Mucosa of descending colon (tissue), 3 donors: ENCODE results near the gene CACNA2D1. TPM values are rescaled to one million over a fixed set of nuclear protein-coding genes. Genes with fewer than 3 reads are reported as not detected.

Source experiments
- ATAC-seq: fragments of 200-7000 bp; cut with Tn5 transposase; one replicate; pipeline ENCODE4 v1.9.1; 2020; ENCODE audit warnings: mild to moderate bottlenecking, moderate library complexity
- DNase-seq, 3 donors: peaks; one replicate each; pipeline ENCODE4 v3.0.0-alpha.2; 2020
- H3K36me3 ChIP-seq: fragments of 200-600 bp; one replicate; pipeline ENCODE4 v1.8.0; 2021; ENCODE audit warnings: low read depth, mild to moderate bottlenecking
- H3K4me1 ChIP-seq: fragments of 200-600 bp; one replicate; pipeline ENCODE4 v1.8.0; 2021; ENCODE audit warnings: low read depth, mild to moderate bottlenecking
- H3K4me3 ChIP-seq: fragments of 200-600 bp; one replicate; pipeline ENCODE4 v1.8.0; 2021; ENCODE audit warnings: mild to moderate bottlenecking
- H3K9me3 ChIP-seq: fragments of 200-600 bp; one replicate; pipeline ENCODE4 v1.8.0; 2021; ENCODE audit warnings: mild to moderate bottlenecking
- intact Hi-C, 2 donors: fragments of 100-400 bp; cut with DNase I in 1 of 2; cut with micrococcal nuclease in 1 of 2; formaldehyde crosslinking; loops; one replicate each; pipeline versions ENCODE4 v1.11.0 to v1.11.1; 2022; cut with DNase I, micrococcal nuclease
- total RNA-seq, 3 donors: library from RNA; stranded (reverse); fragmentation: NEBNext Ultra II Directional in 2 of 3; extraction: Animal tissue kit (Norgen Biotek cat#: 25700) in 2 of 3; gene quantifications; one replicate each; pipeline versions ENCODE4 v1.2.1 to v1.2.4, GENCODE V29; 2021 to 2023
- TF ChIP-seq, protein P1 (sequence below): fragments of 200-600 bp; IDR thresholded peaks from one replicate; pipeline ENCODE4 v1.8.0; 2022; ENCODE audit warnings: antibody characterized with exemption, mild to moderate bottlenecking
- donor health status: DM: no; HTN: no; CAD: no; lungs with moderate emphysema.
- donor health status: DM: no; HTN: no; CAD: no.
- donor health status: DM: no; HTN: yes; CAD: no.

Gene CACNA2D1
- total RNA-seq, 3 donors from 2014 or later, result 3.9 to 44.1 (median 6.9) TPM

GRCh38 chr7:82224529-82224928 is 219.0 kb downstream of the CACNA2D1 start:
- Histone ChIP-seq H3K9me3 (no peaks in the 10 kb centered on the region), H3K4me1 (no peaks in the 10 kb centered on the region), H3K4me3 (no peak overlapping the region), H3K36me3 (no peaks in the 10 kb centered on the region)
- ATAC-seq, result no peak
- intact Hi-C loops, result no loop called here
- TF ChIP-seq, protein P1, sequence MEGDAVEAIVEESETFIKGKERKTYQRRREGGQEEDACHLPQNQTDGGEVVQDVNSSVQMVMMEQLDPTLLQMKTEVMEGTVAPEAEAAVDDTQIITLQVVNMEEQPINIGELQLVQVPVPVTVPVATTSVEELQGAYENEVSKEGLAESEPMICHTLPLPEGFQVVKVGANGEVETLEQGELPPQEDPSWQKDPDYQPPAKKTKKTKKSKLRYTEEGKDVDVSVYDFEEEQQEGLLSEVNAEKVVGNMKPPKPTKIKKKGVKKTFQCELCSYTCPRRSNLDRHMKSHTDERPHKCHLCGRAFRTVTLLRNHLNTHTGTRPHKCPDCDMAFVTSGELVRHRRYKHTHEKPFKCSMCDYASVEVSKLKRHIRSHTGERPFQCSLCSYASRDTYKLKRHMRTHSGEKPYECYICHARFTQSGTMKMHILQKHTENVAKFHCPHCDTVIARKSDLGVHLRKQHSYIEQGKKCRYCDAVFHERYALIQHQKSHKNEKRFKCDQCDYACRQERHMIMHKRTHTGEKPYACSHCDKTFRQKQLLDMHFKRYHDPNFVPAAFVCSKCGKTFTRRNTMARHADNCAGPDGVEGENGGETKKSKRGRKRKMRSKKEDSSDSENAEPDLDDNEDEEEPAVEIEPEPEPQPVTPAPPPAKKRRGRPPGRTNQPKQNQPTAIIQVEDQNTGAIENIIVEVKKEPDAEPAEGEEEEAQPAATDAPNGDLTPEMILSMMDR, result no peak
- DNase-seq, result no peak

- Histone ChIP-seq H3K9me3 (no peaks in the 10 kb centered on the region), H3K4me3 (no peak overlapping the region), H3K36me3 (no peaks in the 10 kb centered on the region), H3K4me1 (no peaks in the 10 kb centered on the region)
- ATAC-seq, result no peak
- DNase-seq, result no peak
- intact Hi-C loops, result no loop called here
- TF ChIP-seq, protein P1, result no peak
These were observed 220.0 kb downstream of the CACNA2D1 start for GRCh38 chr7:82223580-82223979.

DNA sequence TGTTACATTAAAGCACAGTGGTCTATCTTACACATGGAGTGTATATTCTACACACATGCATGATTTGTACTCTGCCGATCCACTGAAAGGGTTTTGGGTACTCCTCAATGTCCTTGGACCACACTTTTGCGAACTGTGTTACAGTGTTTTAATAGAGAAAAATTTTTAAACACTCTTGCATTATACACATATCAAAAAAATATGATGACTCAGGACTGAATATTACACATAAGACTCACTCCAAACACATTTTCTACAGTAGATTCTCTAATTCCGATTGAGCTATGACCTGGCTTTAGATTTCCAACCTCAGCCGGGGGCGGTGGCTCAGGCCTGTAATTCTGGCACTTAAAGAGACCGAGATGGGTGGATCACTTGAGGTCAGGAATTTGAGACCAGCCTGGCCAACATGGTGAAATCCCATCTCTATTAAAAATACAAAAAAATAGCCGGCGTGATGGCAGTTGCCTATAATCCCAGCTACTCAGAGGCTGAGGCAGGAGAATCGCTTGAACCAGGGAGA is 222.4 kb downstream of the CACNA2D1 start:
- no peak for DNase-seq
- TF ChIP-seq, protein P1, result no peak
- Histone ChIP-seq H3K4me3 (no peak overlapping the region), H3K9me3 (no peaks in the 10 kb centered on the region), H3K4me1 (no peaks in the 10 kb centered on the region), H3K36me3 (no peaks in the 10 kb centered on the region)
- intact Hi-C loops, result no loop called here
- ATAC-seq, result no peak

DNA sequence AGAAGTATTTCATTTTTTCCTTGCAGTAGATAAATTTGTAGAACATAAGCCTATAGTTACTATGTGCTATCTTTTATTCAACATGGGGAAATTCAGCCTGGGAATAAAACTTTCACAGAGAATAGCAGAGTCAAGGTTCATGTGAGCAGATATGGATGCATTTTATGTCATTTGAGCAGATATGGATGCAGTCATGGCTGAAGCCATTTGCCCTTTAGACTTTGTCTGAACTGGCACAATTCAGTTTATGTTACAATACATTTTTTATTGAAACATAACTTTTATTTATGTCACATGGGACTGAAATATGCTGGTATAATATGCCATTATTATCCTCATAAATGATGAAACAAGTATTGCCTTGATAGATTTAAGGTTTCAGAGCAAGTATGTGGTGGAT is 231.1 kb downstream of the CACNA2D1 start:
- TF ChIP-seq, protein P1, result no peak
- intact Hi-C loops, result no loop called here
- no peak for ATAC-seq
- H3K9me3 ChIP-seq, result no peaks in the 10 kb centered on the region
- H3K4me1 ChIP-seq, result no peaks in the 10 kb centered on the region
- H3K36me3 ChIP-seq, result no peaks in the 10 kb centered on the region
- H3K4me3 ChIP-seq, result no peak overlapping the region
- no peak for DNase-seq

GRCh38 chr7:82211333-82211732 is 232.2 kb downstream of the CACNA2D1 start:
- TF ChIP-seq, protein P1, result no peak
- Histone ChIP-seq H3K36me3 (no peaks in the 10 kb centered on the region), H3K4me3 (no peak overlapping the region), H3K4me1 (no peaks in the 10 kb centered on the region), H3K9me3 (no peaks in the 10 kb centered on the region)
- no peak for DNase-seq
- no peak for ATAC-seq
- intact Hi-C loops, result no loop called here
